T-helper 1 cell treated with Interleukin-12 subunit alpha and Interleukin-12 subunit beta and Interleukin-4 antibody, amounts not matched to agents 30 μg/mL and 1 μg/mL, for 36 hours (primary cell): Measurements from ENCODE around the gene CACNA1S.

Source experiments
- H3K27ac Mint-ChIP-seq: one replicate; pipeline ENCODE4 v1.8.0; 2021; ENCODE audit warnings: mild to moderate bottlenecking, mixed read lengths
- H3K27me3 Mint-ChIP-seq: one replicate; pipeline ENCODE4 v1.8.0; 2021; ENCODE audit warnings: low read depth, mixed read lengths
- H3K36me3 Mint-ChIP-seq: one replicate; pipeline ENCODE4 v1.8.0; 2021; ENCODE audit warnings: low read depth, mixed read lengths
- H3K4me1 Mint-ChIP-seq: one replicate; pipeline ENCODE4 v1.8.0; 2021; ENCODE audit warnings: low read depth, mixed read lengths
- H3K4me3 Mint-ChIP-seq: one replicate; pipeline ENCODE4 v1.8.0; 2021; ENCODE audit warnings: mild to moderate bottlenecking, moderate library complexity, mixed read lengths
- H3K9me3 Mint-ChIP-seq: one replicate; pipeline ENCODE4 v1.8.0; 2021; ENCODE audit warnings: mixed read lengths

CACNA1S gene

GRCh38 chr1:201112173-201112731, at the start of gene CACNA1S:
TSS of gene CACNA1S (minus strand) at chr1:201112426. CDS start at chr1:201112339, 87 bp downstream.
- Mint-ChIP-seq H3K9me3 (no peaks in the 10 kb centered on the region), H3K36me3 (no peaks in the 10 kb centered on the region), H3K4me1 (peaks cover 2% of the 10 kb centered on the region), H3K27me3 (peaks cover 40% of the 10 kb centered on the region), H3K4me3 (peak within 1 kb of the TSS; percentile 21), H3K27ac (no peak within 1 kb of the TSS)

DNA sequence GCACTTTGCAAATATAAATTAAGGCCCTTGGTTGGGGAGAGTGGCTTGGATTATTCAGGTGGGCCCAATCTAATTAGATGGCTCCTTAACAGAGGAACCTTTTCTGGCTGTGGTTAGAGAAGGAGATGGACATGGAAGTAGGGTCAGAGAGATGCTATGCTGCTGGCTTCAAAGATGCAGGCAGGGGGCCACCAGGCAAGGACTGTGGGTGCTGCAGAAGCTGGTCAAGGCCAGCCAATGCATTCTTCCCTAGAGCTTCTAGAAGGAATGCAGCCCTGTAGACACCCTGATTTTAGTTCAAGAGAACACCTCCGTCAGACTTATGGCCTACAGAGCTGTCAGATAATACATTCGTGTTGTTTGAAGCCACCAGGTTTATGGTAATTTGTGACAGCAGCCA, 45.7 kb upstream of the CACNA1S start:
- H3K4me1 Mint-ChIP-seq: peaks cover 12% of the 10 kb centered on the region
- peaks cover 25% of the 10 kb centered on the region for H3K27me3 Mint-ChIP-seq
- H3K27ac Mint-ChIP-seq: no peak overlapping the region
- no peaks in the 10 kb centered on the region for H3K36me3 Mint-ChIP-seq
- no peak overlapping the region for H3K4me3 Mint-ChIP-seq
- no peaks in the 10 kb centered on the region for H3K9me3 Mint-ChIP-seq

- no peaks in the 10 kb centered on the region for H3K9me3 Mint-ChIP-seq
- no peak overlapping the region for H3K4me3 Mint-ChIP-seq
- H3K36me3 Mint-ChIP-seq: no peaks in the 10 kb centered on the region
- H3K4me1 Mint-ChIP-seq: peaks cover 14% of the 10 kb centered on the region
- H3K27ac Mint-ChIP-seq: no peak overlapping the region
- H3K27me3 Mint-ChIP-seq: peaks cover 25% of the 10 kb centered on the region
Measured at GRCh38 chr1:201156819-201157218, 44.6 kb upstream of the CACNA1S start.

DNA sequence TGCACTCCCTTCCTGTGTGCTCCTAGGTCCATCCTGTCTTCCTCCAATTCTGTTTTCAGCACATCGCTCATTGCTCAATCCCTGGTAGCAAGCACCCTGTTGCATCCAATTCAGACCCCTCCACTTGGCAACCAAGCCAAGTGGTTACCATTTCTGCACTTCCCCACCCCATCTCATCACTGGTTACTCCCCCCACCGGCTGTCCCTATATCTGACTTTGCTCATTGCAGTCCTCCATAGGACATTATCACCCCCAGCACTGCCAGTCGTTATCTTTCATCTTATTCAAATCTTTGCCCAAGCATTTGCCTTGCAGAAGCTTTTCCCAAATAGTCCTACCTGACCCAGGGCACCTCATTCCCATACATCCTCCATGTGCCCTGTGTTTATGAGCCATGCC, 44.1 kb upstream of the CACNA1S start:
- H3K27me3 Mint-ChIP-seq: peaks cover 25% of the 10 kb centered on the region
- peaks cover 14% of the 10 kb centered on the region for H3K4me1 Mint-ChIP-seq
- H3K27ac Mint-ChIP-seq: no peak overlapping the region
- no peaks in the 10 kb centered on the region for H3K9me3 Mint-ChIP-seq
- no peak overlapping the region for H3K4me3 Mint-ChIP-seq
- no peaks in the 10 kb centered on the region for H3K36me3 Mint-ChIP-seq

- peaks cover 14% of the 10 kb centered on the region for H3K4me1 Mint-ChIP-seq
- peaks cover 21% of the 10 kb centered on the region for H3K27me3 Mint-ChIP-seq
- H3K27ac Mint-ChIP-seq: no peak overlapping the region
- no peak overlapping the region for H3K4me3 Mint-ChIP-seq
- H3K9me3 Mint-ChIP-seq: no peaks in the 10 kb centered on the region
- peaks cover 4% of the 10 kb centered on the region for H3K36me3 Mint-ChIP-seq
Measured at GRCh38 chr1:201155354-201155753, 43.1 kb upstream of the CACNA1S start.

- H3K9me3 Mint-ChIP-seq: no peaks in the 10 kb centered on the region
- peaks cover 14% of the 10 kb centered on the region for H3K4me1 Mint-ChIP-seq
- H3K4me3 Mint-ChIP-seq: peak within 1 kb of the TSS; percentile 90
- H3K27ac Mint-ChIP-seq: peak within 1 kb of the TSS; percentile 88
- H3K36me3 Mint-ChIP-seq: peaks cover 4% of the 10 kb centered on the region
- peaks cover 21% of the 10 kb centered on the region for H3K27me3 Mint-ChIP-seq
Measured at GRCh38 chr1:201154389-201155165, 42.4 kb upstream of the CACNA1S start, which contains the start of gene TMEM9. TSS of gene TMEM9 (minus strand) at chr1:201154474. CDS start at chr1:201153923, 551 bp downstream.

GRCh38 chr1:201153474-201154388, 41.5 kb upstream of the CACNA1S start:
- Mint-ChIP-seq H3K36me3 (peaks cover 4% of the 10 kb centered on the region), H3K4me1 (peaks cover 14% of the 10 kb centered on the region), H3K9me3 (no peaks in the 10 kb centered on the region), H3K27me3 (peaks cover 21% of the 10 kb centered on the region), H3K4me3 (peak overlapping the region; percentile 90), H3K27ac (peak overlapping the region; percentile 88)

GRCh38 chr1:201149400-201149799, 37.2 kb upstream of the CACNA1S start:
- Mint-ChIP-seq H3K36me3 (peaks cover 4% of the 10 kb centered on the region), H3K4me3 (no peak overlapping the region), H3K4me1 (peaks cover 9% of the 10 kb centered on the region), H3K9me3 (no peaks in the 10 kb centered on the region), H3K27me3 (peaks cover under 1% of the 10 kb centered on the region), H3K27ac (no peak overlapping the region)

- Mint-ChIP-seq H3K36me3 (peaks cover 4% of the 10 kb centered on the region), H3K27ac (no peak overlapping the region), H3K4me3 (no peak overlapping the region), H3K4me1 (peaks cover under 1% of the 10 kb centered on the region), H3K9me3 (no peaks in the 10 kb centered on the region), H3K27me3 (no peaks in the 10 kb centered on the region)
Measured at GRCh38 chr1:201147396-201148015, 35.3 kb upstream of the CACNA1S start.

DNA sequence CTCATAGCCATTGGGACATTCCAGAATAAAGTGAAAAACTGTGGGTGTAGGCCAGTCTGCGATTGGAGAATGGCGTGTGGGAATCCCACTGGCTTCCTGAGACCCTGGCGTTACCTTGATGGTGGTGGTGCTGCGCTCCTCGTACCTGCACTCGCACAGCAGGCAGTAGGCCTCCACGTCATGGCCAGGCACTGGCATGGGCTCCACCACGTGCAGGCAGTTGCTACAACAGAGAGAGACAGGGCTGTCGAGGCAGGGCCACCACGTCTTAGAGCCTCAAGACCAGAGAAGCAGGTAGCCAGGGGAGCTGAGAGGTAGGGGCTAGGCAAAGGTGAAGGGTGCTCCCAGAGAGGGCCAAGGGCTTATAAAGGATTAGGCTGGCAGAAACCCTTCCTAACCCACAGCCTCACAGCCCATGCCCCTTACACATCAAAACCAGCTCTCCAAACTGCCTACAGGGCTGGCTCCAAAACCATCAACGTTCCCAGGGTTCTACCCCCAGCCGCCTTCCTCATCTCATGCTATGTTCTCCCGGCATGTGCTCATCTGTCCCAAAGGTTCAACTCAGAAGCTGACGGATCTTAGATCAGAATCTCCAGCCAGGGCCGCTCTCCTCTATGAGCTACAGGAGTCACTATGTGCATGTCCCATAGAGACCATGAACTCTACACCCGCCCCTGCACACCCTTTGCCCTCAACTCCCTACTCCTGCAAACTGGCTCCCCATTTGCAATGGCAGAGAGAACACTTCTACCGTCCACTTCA, 34.6 kb upstream of the CACNA1S start:
- no peak overlapping the region for H3K27ac Mint-ChIP-seq
- peaks cover 4% of the 10 kb centered on the region for H3K36me3 Mint-ChIP-seq
- H3K4me1 Mint-ChIP-seq: no peaks in the 10 kb centered on the region
- no peaks in the 10 kb centered on the region for H3K9me3 Mint-ChIP-seq
- no peaks in the 10 kb centered on the region for H3K27me3 Mint-ChIP-seq
- H3K4me3 Mint-ChIP-seq: no peak overlapping the region

DNA sequence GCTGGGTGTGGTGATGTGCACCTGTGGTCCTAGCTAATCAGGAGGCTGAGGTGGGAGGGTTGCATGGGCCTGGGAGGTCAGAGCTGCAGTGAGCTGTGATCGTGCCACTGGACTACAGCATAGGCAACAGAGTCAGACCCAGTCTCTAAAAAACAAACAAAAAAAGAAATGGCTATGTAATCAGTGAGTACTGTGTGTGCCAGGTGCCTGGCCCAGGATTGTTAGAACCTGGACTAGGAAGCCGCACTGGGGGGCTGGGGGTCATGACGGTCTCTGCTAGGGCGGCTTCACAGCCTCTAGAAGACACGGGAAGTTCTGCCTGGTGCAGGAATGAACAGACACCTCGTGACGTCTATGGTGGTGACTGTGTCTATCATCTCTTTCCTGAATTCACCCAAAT, 33.6 kb upstream of the CACNA1S start:
- Mint-ChIP-seq H3K4me1 (no peaks in the 10 kb centered on the region), H3K36me3 (peaks cover 1% of the 10 kb centered on the region), H3K4me3 (no peak overlapping the region), H3K27me3 (no peaks in the 10 kb centered on the region), H3K27ac (no peak overlapping the region), H3K9me3 (no peaks in the 10 kb centered on the region)

- H3K36me3 Mint-ChIP-seq: no peaks in the 10 kb centered on the region
Measured at GRCh38 chr1:201145132-201145531, 32.9 kb upstream of the CACNA1S start.

DNA sequence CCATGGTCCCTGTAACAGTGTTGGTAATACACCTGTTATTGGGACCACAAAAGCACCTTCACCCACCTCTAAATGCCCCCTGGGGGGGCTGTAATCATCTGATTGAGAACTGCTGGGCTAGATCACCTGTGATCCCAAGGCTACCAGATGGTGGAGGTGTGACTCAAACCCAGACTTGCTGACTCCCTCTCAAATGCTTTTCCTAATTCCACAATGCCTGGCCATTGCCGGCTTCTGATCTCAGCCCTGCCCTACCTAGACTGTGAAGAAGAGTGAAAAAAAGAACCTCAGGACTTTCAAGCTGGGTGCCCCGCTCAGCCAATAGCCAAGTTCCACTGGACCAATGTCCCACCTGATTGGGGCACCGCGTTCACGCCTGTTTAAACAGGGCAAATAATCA, 32.5 kb upstream of the CACNA1S start:
- H3K4me1 Mint-ChIP-seq: no peaks in the 10 kb centered on the region
- no peak overlapping the region for H3K4me3 Mint-ChIP-seq
- no peaks in the 10 kb centered on the region for H3K9me3 Mint-ChIP-seq
- no peaks in the 10 kb centered on the region for H3K27me3 Mint-ChIP-seq
- no peaks in the 10 kb centered on the region for H3K36me3 Mint-ChIP-seq
- H3K27ac Mint-ChIP-seq: no peak overlapping the region

More at GRCh38 chr1:201145132-201145531, 32.9 kb upstream of the CACNA1S start:
- Mint-ChIP-seq H3K4me3 (no peak overlapping the region), H3K27me3 (no peaks in the 10 kb centered on the region), H3K4me1 (no peaks in the 10 kb centered on the region), H3K9me3 (no peaks in the 10 kb centered on the region), H3K27ac (no peak overlapping the region)
